Neural crest cell (in vitro differentiated cells): ENCODE data around the gene SLC6A2. TPM values are rescaled to one million over a fixed set of nuclear protein-coding genes. Genes with fewer than 3 reads are reported as not detected.

Experiments used
- DNase-seq: peaks from one replicate; pipeline ENCODE4 v3.0.0; 2021; ENCODE audit warnings: low read depth, mixed read lengths, low spot score
- H3K27ac Mint-ChIP-seq: one replicate; pipeline ENCODE4 v1.8.0; 2021; ENCODE audit warnings: mild to moderate bottlenecking, mixed read lengths; ENCODE audit not compliant: unreplicated experiment
- H3K27me3 Mint-ChIP-seq: 2 replicates; pipeline ENCODE4 v1.8.0; 2021; ENCODE audit warnings: low read depth, mild to moderate bottlenecking, mixed read lengths
- H3K36me3 Mint-ChIP-seq: 2 replicates; pipeline ENCODE4 v1.8.0; 2021; ENCODE audit warnings: low read depth, mild to moderate bottlenecking, mixed read lengths
- H3K4me1 Mint-ChIP-seq: 2 replicates; pipeline ENCODE4 v1.8.0; 2021; ENCODE audit warnings: mixed read lengths
- H3K4me3 Mint-ChIP-seq: one replicate; pipeline ENCODE4 v1.8.0; 2021; ENCODE audit warnings: mild to moderate bottlenecking, mixed read lengths
- H3K9me3 Mint-ChIP-seq: 2 replicates; pipeline ENCODE4 v1.8.0; 2021; ENCODE audit warnings: mixed read lengths
- CTCF ChIP-seq: fragments of 200-600 bp; sonication (generic); conservative IDR thresholded peaks from 2 replicates; pipeline ENCODE4 v1.5.0; 2021; ENCODE audit warnings: antibody characterized with exemption, mild to moderate bottlenecking
- total RNA-seq: library from RNA; stranded (reverse); gene quantifications from 2 replicates; pipeline ENCODE4 v1.2.1, GENCODE V29; 2021

Gene SLC6A2
- total RNA-seq, 1 donor from 2014 or later, result not detected

GRCh38 chr16:55672471-55672870 lies 16.7 kb downstream of the SLC6A2 start:
- Mint-ChIP-seq H3K4me3 (no peak overlapping the region), H3K27me3 (peaks cover 4% of the 10 kb centered on the region), H3K9me3 (no peaks in the 10 kb centered on the region), H3K36me3 (no peaks in the 10 kb centered on the region), H3K27ac (no peak overlapping the region), H3K4me1 (no peaks in the 10 kb centered on the region)
- DNase-seq, result no peak
- TF ChIP-seq CTCF, result no peak

- DNase-seq, result no peak
- Mint-ChIP-seq H3K4me3 (no peak overlapping the region), H3K4me1 (no peaks in the 10 kb centered on the region), H3K27ac (no peak overlapping the region), H3K36me3 (no peaks in the 10 kb centered on the region), H3K9me3 (no peaks in the 10 kb centered on the region), H3K27me3 (no peaks in the 10 kb centered on the region)
- no peak for TF ChIP-seq CTCF
Measured at GRCh38 chr16:55678161-55678821, 22.5 kb downstream of the SLC6A2 start.

GRCh38 chr16:55682086-55682485 lies 26.3 kb downstream of the SLC6A2 start:
- Mint-ChIP-seq H3K27ac (no peak overlapping the region), H3K9me3 (peaks cover under 1% of the 10 kb centered on the region), H3K27me3 (peaks cover 1% of the 10 kb centered on the region), H3K4me1 (no peaks in the 10 kb centered on the region), H3K4me3 (no peak overlapping the region), H3K36me3 (no peaks in the 10 kb centered on the region)
- no peak for DNase-seq
- no peak for TF ChIP-seq CTCF

GRCh38 chr16:55685973-55686372 lies 30.2 kb downstream of the SLC6A2 start:
- no peak for TF ChIP-seq CTCF
- Mint-ChIP-seq H3K27me3 (peaks cover 31% of the 10 kb centered on the region), H3K9me3 (peaks cover 3% of the 10 kb centered on the region), H3K36me3 (no peaks in the 10 kb centered on the region), H3K4me3 (no peak overlapping the region), H3K4me1 (no peaks in the 10 kb centered on the region), H3K27ac (no peak overlapping the region)
- no peak for DNase-seq

GRCh38 chr16:55686671-55687070 lies 30.9 kb downstream of the SLC6A2 start:
- no peaks in the 10 kb centered on the region for H3K4me1 Mint-ChIP-seq
- no peak for TF ChIP-seq CTCF
- H3K36me3 Mint-ChIP-seq, result no peaks in the 10 kb centered on the region
- no peak overlapping the region for H3K4me3 Mint-ChIP-seq
- DNase-seq, result no peak
- H3K27ac Mint-ChIP-seq, result no peak overlapping the region
- H3K9me3 Mint-ChIP-seq, result peaks cover 3% of the 10 kb centered on the region
- H3K27me3 Mint-ChIP-seq, result peaks cover 31% of the 10 kb centered on the region
